ENCODE results near the gene AIFM2.
A peak's percentile ranks its signal among the peaks of the same experiment; 100 is the strongest.
"Not testable (repeated sequence)": the region's sequence is repeated elsewhere in the genome, so short reads cannot be mapped to it uniquely, and the experiment has no call there.

Gene AIFM2

GRCh38 chr10:70132098-70133029, at the start of gene AIFM2:
AIFM2 (minus strand) TSS chr10:70132825; CDS start chr10:70124084, 8,741 bp downstream.
- DNase-seq = peak; percentile 51

- not testable (repeated sequence) for DNase-seq
Observed at GRCh38 chr10:70179209-70179608, 46.6 kb upstream of the AIFM2 start.

- DNase-seq = no peak
Observed at GRCh38 chr10:70178139-70178725, 45.6 kb upstream of the AIFM2 start.

- no peak for DNase-seq
Observed at GRCh38 chr10:70176441-70176840, 43.8 kb upstream of the AIFM2 start.

- no peak for DNase-seq
Observed at GRCh38 chr10:70175516-70175915, 42.9 kb upstream of the AIFM2 start.

GRCh38 chr10:70174058-70174741, 41.6 kb upstream of the AIFM2 start:
- no peak for DNase-seq

- peak; percentile 16 for DNase-seq
Observed at GRCh38 chr10:70169649-70170364, 37.2 kb upstream of the AIFM2 start.

GRCh38 chr10:70169011-70169410, 36.4 kb upstream of the AIFM2 start:
- no peak for DNase-seq

GRCh38 chr10:70167246-70167645, 34.6 kb upstream of the AIFM2 start:
- no peak for DNase-seq

- no peak for DNase-seq
Observed at GRCh38 chr10:70166394-70166793, 33.8 kb upstream of the AIFM2 start.

- no peak for DNase-seq
Observed at GRCh38 chr10:70164163-70164562, 31.5 kb upstream of the AIFM2 start.

GRCh38 chr10:70163448-70163847, 30.8 kb upstream of the AIFM2 start:
- no peak for DNase-seq

GRCh38 chr10:70162892-70163201, 30.2 kb upstream of the AIFM2 start:
- DNase-seq = peak; percentile 67

GRCh38 chr10:70162151-70162891, 29.7 kb upstream of the AIFM2 start:
- no peak for DNase-seq

GRCh38 chr10:70160798-70161197, 28.2 kb upstream of the AIFM2 start:
- DNase-seq = no peak

- not testable (repeated sequence) for DNase-seq
Observed at GRCh38 chr10:70159366-70159765, 26.7 kb upstream of the AIFM2 start.

GRCh38 chr10:70158113-70158512, 25.5 kb upstream of the AIFM2 start:
- no peak for DNase-seq

- no peak for DNase-seq
Observed at GRCh38 chr10:70155255-70155838, 22.7 kb upstream of the AIFM2 start.

GRCh38 chr10:70148516-70148915, 15.9 kb upstream of the AIFM2 start:
- DNase-seq = no peak

- DNase-seq = no peak
Observed at GRCh38 chr10:70147259-70147625, 14.6 kb upstream of the AIFM2 start.

GRCh38 chr10:70146489-70147258, 14.0 kb upstream of the AIFM2 start, which contains the start of gene TYSND1:
TYSND1 (minus strand) TSS chr10:70146700; CDS start chr10:70146586, 114 bp downstream.
- DNase-seq = peak; percentile 93

Measured in activated naive CD4-positive, alpha-beta T cell treated with anti-CD3 and anti-CD28 coated beads, Interleukin-2, amount 50 U/mL, for 16 hours (primary cell).